Measurements from ENCODE around the gene FERD3L. TPM values are rescaled to one million over a fixed set of nuclear protein-coding genes. Genes with fewer than 3 reads are reported as not detected.

FERD3L gene
- total and polyA plus RNA-seq, 3 donors from 2014 or later = not detected

DNA sequence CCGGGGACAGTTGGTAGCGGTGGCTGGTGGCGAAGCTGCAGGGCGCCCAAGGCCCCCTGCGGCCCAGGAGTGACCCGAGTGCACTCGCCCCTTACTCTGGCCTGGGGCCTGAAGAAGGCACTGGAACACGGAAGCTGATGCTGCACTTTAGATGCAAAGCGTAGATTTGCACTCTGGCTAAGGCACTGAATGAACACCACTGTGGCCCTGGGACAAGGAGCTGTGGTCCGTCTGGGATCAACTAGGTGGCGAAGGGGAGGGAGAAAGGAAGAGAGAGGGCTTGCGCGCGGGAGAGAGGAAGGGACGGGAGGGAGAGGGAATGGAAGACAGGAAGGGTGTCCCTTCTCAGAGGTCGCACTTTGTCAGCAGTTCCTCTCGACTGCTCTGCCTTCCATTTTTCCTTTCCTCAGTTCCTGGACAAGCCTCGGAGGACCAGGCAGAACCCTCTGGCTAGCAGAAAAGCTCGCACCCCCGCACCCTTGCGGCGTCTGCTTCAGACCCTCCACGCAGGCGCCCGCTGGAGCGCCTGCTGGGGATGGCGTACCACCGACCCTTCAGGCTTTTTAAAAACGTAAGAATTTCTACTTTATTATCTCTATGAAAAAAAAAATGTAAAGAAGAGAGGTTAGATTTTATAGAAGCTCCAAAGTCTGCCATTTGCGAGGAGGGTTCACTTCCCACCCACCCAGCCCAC lies 1.2 kb downstream of the FERD3L start:
- no peak for DNase-seq
- intact Hi-C loops (cut with DNase I; ENCODE audit: low total_unique reads) = no loop called here
- TF ChIP-seq, protein P1, sequence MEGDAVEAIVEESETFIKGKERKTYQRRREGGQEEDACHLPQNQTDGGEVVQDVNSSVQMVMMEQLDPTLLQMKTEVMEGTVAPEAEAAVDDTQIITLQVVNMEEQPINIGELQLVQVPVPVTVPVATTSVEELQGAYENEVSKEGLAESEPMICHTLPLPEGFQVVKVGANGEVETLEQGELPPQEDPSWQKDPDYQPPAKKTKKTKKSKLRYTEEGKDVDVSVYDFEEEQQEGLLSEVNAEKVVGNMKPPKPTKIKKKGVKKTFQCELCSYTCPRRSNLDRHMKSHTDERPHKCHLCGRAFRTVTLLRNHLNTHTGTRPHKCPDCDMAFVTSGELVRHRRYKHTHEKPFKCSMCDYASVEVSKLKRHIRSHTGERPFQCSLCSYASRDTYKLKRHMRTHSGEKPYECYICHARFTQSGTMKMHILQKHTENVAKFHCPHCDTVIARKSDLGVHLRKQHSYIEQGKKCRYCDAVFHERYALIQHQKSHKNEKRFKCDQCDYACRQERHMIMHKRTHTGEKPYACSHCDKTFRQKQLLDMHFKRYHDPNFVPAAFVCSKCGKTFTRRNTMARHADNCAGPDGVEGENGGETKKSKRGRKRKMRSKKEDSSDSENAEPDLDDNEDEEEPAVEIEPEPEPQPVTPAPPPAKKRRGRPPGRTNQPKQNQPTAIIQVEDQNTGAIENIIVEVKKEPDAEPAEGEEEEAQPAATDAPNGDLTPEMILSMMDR (IDR thresholded peaks at IDR 0.05) = no peak
- TF ChIP-seq POLR2A (IDR thresholded peaks at IDR 0.05) = no peak
- Histone ChIP-seq H3K9me3 (no peaks in the 10 kb centered on the region), H3K4me3 (peak overlapping the region; percentile 19 to 32), H3K36me3 (ENCODE audit: low read depth, missing control alignments) (no peaks in the 10 kb centered on the region), H3K27me3 (no peaks in the 10 kb centered on the region), H3K4me1 (peaks cover 3% of the 10 kb centered on the region), H3K27ac (no peak overlapping the region)
- WGBS, 2 donors = 2 to 4% methylated on average over 23 to 30 of the region's 30 CpGs

DNA sequence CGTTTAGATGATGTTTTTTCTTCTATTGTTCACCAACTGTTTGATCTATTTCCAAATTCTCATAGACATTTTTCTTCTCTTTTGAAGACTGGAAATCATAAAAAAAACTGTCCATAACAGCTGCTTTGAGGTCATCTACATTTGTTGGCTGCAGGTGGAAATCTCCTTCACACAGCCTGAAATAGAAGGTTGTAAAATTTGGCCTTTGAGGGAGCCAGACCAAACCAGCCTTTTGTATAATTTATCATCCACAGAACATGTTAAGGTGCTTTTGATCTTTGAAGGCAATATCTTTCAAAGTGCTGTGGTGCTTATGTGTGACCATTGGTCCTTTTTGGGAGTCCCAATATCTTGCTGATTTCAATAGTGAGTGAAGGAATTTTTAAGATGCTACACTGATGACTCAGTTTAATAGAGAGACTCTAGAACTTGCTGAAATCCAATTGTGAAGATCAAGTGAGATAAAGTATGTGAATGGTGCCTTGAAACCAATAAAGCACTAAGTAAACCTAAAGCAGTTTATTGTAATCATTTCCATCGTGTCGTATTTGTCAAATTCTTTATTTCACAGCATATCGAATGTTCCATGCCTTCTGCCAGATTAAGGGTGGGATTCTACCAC lies 5.4 kb downstream of the FERD3L start:
- no peaks in the 10 kb centered on the region for H3K27me3 ChIP-seq
- no peak for DNase-seq
- WGBS, 2 donors = 82 to 87% methylated on average over 4 of the region's 4 CpGs
- H3K36me3 ChIP-seq (ENCODE audit: low read depth, missing control alignments) = no peaks in the 10 kb centered on the region
- no peaks in the 10 kb centered on the region for H3K4me1 ChIP-seq
- no peak overlapping the region for H3K4me3 ChIP-seq
- H3K9me3 ChIP-seq = no peaks in the 10 kb centered on the region
- H3K27ac ChIP-seq = no peak overlapping the region
- intact Hi-C loops (cut with DNase I; ENCODE audit: low total_unique reads) = no loop called here
- TF ChIP-seq, protein P1 (IDR thresholded peaks at IDR 0.05) = no peak
- no peak for TF ChIP-seq POLR2A (IDR thresholded peaks at IDR 0.05)

DNA sequence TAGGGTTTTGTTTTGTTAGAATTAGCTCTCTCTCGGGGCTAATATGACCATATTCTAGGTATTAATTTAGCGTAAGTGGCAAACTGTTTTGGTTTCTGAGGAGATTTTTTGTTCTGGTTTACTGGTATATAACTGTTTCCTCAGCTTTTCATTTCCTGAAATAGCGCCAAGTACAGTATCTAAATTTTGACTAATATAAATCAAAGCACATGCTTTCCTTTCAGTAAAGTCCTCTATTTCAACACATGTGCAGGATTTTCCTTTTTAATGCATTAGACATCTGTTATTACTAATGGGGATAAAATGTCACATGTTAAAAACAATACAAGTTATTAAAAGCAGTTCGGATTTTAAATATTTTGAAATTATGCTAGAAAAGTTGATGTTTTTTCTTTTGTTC lies 11.3 kb downstream of the FERD3L start:
- TF ChIP-seq POLR2A (IDR thresholded peaks at IDR 0.05) = no peak
- TF ChIP-seq, protein P1 (IDR thresholded peaks at IDR 0.05) = no peak
- intact Hi-C loops (cut with DNase I; ENCODE audit: low total_unique reads) = no loop called here
- no peak overlapping the region for H3K4me3 ChIP-seq

DNA sequence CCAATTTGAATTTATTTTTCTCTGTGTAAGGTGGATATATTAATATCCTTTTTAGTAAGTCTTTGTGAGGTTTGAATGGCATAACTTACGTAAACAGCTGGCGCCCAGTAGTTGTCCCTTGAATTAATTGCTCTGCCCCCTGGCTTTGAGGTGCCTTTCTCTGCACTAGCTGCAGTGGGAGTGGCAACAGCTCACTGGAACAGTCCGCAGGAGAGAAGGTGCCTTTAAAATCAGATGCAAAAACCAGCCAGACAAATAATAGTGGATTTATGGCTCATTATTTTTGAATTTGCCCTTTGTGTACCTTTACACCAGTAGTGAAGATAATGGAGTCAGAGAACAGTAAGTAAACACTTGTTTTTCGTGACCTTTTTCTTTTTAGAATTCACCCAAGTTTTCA lies 11.8 kb downstream of the FERD3L start:
- H3K27me3 ChIP-seq = no peaks in the 10 kb centered on the region
- intact Hi-C loops (cut with DNase I; ENCODE audit: low total_unique reads) = no loop called here
- no peak for TF ChIP-seq POLR2A (IDR thresholded peaks at IDR 0.05)
- TF ChIP-seq, protein P1 (IDR thresholded peaks at IDR 0.05) = no peak
- no peak overlapping the region for H3K4me3 ChIP-seq
- H3K27ac ChIP-seq = no peak overlapping the region
- no peaks in the 10 kb centered on the region for H3K4me1 ChIP-seq
- WGBS, 2 donors = 74 to 78% methylated on average over 4 of the region's 4 CpGs
- H3K9me3 ChIP-seq = no peaks in the 10 kb centered on the region
- no peak for DNase-seq
- no peaks in the 10 kb centered on the region for H3K36me3 ChIP-seq (ENCODE audit: low read depth, missing control alignments)

More for the DNA sequence above, 11.3 kb downstream of the FERD3L start:
- no peak overlapping the region for H3K27ac ChIP-seq
- H3K27me3 ChIP-seq = no peaks in the 10 kb centered on the region
- H3K9me3 ChIP-seq = no peaks in the 10 kb centered on the region
- H3K36me3 ChIP-seq (ENCODE audit: low read depth, missing control alignments) = no peaks in the 10 kb centered on the region
- 48 to 54% methylated on average over 4 of the region's 4 CpGs for WGBS, 2 donors
- DNase-seq = no peak
- H3K4me1 ChIP-seq = no peaks in the 10 kb centered on the region
